HepG2 (cell line): ENCODE results near the gene PIGO. TPM values are rescaled to one million over a fixed set of nuclear protein-coding genes. Genes with fewer than 3 reads are reported as not detected.

Experiments used
- BCL6 ChIP-seq: IDR thresholded peaks from 2 replicates; pipeline ENCODE4 v1.6.1; 2016; ENCODE audit warnings: missing genetic modification reagents, missing compliant biosample characterization
- FOXA1 ChIP-seq, 2 experiments: fragments of 450-650 bp in 1 of 2; sonication (generic) in 1 of 2; formaldehyde crosslinking in 1 of 2; IDR thresholded peaks; 2 replicates each; pipeline versions ENCODE4 v1.4.0 to v1.6.1; 2016 to 2020; ENCODE audit warnings: missing genetic modification reagents in 1 of 2
- U2AF2 ChIP-seq: fragments of 200-400 bp; formaldehyde crosslinking; IDR thresholded peaks from 2 replicates; pipeline ENCODE4 v1.6.1; 2017; ENCODE audit warnings: low read depth, mild to moderate bottlenecking, low read length
- ZBTB3 ChIP-seq: sonication (generic); formaldehyde crosslinking; IDR thresholded peaks from 2 replicates; pipeline ENCODE4 v1.4.0; 2020; ENCODE audit warnings: low read depth, mild to moderate bottlenecking, moderate library complexity, missing genetic modification reagents, borderline replicate concordance
- ZNF564 ChIP-seq: sonication (generic); formaldehyde crosslinking; IDR thresholded peaks from 2 replicates; pipeline ENCODE4 v1.8.1; 2023; ENCODE audit warnings: mild to moderate bottlenecking, missing genetic modification reagents
- ZNF607 ChIP-seq: sonication (generic); formaldehyde crosslinking; IDR thresholded peaks from 2 replicates; pipeline ENCODE4 v1.5.1; 2020; ENCODE audit warnings: missing genetic modification reagents, mild to moderate bottlenecking, borderline replicate concordance
- ZNF678 ChIP-seq: sonication (generic); formaldehyde crosslinking; IDR thresholded peaks from 2 replicates; pipeline ENCODE4 v1.4.0; 2020; ENCODE audit warnings: mild to moderate bottlenecking, missing genetic modification reagents
- ZNF75D ChIP-seq: sonication (generic); formaldehyde crosslinking; IDR thresholded peaks from 2 replicates; pipeline ENCODE4 v1.8.1; 2023; ENCODE audit warnings: missing genetic modification reagents, mild to moderate bottlenecking, borderline replicate concordance
- polyA plus RNA-seq, 8 experiments: library from polyadenylated mRNA; depleted of rRNA in 3 of 8; stranded (reverse) in 7 of 8; unstranded in 1 of 8; fragments of >200 nt; fragmentation: Illumina TruSeq in 4 of 8; extraction: Trizol in 4 of 8; gene quantifications; 2 replicates each; pipeline versions ENCODE4 v1.2.1 to v1.2.3, GENCODE V29; 2011 to 2016; ENCODE audit warnings: low read depth in 4 of 8, missing spikeins in 1 of 8, mixed read lengths in 1 of 8; ENCODE audit not compliant: insufficient read depth in 1 of 8
- total RNA-seq, 5 experiments: library from RNA; depleted of rRNA; stranded (reverse); fragments of >200 nt; fragmentation: Illumina TruSeq; extraction: Trizol; gene quantifications; 2 replicates each; pipeline ENCODE4 v1.2.3, GENCODE V29; 2016; ENCODE audit warnings: low read depth in 1 of 5
- TF ChIP-seq, protein P1 (sequence below): sonication (generic); formaldehyde crosslinking; IDR thresholded peaks from 2 replicates; pipeline ENCODE4 v1.4.0; 2020; ENCODE audit warnings: missing genetic modification reagents
- TF ChIP-seq, protein P2 (sequence below), 2 experiments: sonication (generic) in 1 of 2; formaldehyde crosslinking in 1 of 2; IDR thresholded peaks; 2 replicates each; pipeline versions ENCODE4 v1.4.0 to v1.6.1; 2016 to 2020; ENCODE audit warnings: borderline replicate concordance in 1 of 2, low read depth in 1 of 2, mild to moderate bottlenecking in 1 of 2, missing genetic modification reagents in 1 of 2
- TF ChIP-seq, protein P3 (sequence below): sonication (generic); formaldehyde crosslinking; IDR thresholded peaks from 2 replicates; pipeline ENCODE4 v1.5.0; 2020; ENCODE audit warnings: missing genetic modification reagents
- TF ChIP-seq, protein P4 (sequence below): sonication (generic); formaldehyde crosslinking; IDR thresholded peaks from 2 replicates; pipeline ENCODE4 v1.4.0; 2020; ENCODE audit warnings: missing genetic modification reagents, borderline replicate concordance

Gene PIGO
- total and polyA plus RNA-seq, 2 of the 13 experiments (the other 11 are each of a cell fraction or from before 2014, with no cell fraction given) = 20.5 to 26.2 TPM

DNA sequence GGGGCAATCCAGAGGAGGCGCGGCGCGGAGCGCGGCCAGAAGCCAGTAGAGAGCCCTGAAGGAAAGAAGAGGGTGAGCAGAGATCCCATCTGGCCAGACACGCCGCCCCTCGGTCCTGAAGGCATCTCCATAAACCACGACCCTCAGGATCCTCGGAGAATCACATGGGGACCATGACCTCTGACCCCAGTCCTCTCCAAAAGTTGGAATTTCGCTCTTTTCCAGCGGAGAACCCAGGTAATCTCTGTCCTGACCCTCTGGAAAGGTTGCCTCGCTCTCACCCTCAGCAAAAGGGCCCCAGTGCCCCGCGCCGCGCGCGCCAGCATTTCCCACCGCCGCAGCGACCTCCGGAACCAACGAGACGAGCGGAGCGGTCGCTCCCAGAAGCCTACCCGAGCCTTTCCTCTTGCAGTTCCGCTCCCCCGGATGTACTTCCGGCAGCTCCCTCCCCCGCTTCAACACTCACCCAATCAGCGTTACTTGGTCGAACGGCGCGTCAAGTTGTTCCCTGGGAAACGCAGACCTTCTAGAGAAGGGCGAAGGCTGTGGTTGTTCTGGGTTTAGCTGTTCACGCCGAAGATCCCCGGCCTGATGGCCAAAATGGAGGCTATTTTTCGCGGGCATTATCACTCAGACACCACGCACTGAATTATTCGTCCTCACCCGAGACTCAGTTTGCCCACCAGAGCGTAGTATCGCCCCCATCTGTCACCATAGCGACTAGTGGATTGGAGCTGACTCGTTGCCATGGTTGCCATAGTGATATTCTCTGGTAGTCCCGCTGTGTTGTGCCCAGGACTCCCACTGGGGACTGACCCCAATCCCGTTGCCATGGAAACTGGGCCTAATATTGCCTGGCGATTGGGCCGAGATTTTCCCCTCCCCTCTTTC, 6.6 kb upstream of the PIGO start, which contains the start of gene STOML2 (continued):
- TF ChIP-seq, protein P1, sequence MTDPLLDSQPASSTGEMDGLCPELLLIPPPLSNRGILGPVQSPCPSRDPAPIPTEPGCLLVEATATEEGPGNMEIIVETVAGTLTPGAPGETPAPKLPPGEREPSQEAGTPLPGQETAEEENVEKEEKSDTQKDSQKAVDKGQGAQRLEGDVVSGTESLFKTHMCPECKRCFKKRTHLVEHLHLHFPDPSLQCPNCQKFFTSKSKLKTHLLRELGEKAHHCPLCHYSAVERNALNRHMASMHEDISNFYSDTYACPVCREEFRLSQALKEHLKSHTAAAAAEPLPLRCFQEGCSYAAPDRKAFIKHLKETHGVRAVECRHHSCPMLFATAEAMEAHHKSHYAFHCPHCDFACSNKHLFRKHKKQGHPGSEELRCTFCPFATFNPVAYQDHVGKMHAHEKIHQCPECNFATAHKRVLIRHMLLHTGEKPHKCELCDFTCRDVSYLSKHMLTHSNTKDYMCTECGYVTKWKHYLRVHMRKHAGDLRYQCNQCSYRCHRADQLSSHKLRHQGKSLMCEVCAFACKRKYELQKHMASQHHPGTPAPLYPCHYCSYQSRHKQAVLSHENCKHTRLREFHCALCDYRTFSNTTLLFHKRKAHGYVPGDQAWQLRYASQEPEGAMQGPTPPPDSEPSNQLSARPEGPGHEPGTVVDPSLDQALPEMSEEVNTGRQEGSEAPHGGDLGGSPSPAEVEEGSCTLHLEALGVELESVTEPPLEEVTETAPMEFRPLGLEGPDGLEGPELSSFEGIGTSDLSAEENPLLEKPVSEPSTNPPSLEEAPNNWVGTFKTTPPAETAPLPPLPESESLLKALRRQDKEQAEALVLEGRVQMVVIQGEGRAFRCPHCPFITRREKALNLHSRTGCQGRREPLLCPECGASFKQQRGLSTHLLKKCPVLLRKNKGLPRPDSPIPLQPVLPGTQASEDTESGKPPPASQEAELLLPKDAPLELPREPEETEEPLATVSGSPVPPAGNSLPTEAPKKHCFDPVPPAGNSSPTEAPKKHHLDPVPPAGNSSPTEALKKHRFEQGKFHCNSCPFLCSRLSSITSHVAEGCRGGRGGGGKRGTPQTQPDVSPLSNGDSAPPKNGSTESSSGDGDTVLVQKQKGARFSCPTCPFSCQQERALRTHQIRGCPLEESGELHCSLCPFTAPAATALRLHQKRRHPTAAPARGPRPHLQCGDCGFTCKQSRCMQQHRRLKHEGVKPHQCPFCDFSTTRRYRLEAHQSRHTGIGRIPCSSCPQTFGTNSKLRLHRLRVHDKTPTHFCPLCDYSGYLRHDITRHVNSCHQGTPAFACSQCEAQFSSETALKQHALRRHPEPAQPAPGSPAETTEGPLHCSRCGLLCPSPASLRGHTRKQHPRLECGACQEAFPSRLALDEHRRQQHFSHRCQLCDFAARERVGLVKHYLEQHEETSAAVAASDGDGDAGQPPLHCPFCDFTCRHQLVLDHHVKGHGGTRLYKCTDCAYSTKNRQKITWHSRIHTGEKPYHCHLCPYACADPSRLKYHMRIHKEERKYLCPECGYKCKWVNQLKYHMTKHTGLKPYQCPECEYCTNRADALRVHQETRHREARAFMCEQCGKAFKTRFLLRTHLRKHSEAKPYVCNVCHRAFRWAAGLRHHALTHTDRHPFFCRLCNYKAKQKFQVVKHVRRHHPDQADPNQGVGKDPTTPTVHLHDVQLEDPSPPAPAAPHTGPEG = 0 out of 2 replicates have a peak, but pooled peaks have one; percentile 69
- TF ChIP-seq, protein P2, sequence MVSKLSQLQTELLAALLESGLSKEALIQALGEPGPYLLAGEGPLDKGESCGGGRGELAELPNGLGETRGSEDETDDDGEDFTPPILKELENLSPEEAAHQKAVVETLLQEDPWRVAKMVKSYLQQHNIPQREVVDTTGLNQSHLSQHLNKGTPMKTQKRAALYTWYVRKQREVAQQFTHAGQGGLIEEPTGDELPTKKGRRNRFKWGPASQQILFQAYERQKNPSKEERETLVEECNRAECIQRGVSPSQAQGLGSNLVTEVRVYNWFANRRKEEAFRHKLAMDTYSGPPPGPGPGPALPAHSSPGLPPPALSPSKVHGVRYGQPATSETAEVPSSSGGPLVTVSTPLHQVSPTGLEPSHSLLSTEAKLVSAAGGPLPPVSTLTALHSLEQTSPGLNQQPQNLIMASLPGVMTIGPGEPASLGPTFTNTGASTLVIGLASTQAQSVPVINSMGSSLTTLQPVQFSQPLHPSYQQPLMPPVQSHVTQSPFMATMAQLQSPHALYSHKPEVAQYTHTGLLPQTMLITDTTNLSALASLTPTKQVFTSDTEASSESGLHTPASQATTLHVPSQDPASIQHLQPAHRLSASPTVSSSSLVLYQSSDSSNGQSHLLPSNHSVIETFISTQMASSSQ (IDR thresholded peaks at IDR 0.05; ENCODE audit: low read depth) = no peak
- TF ChIP-seq, protein P2 (CRISPR knock-in tag; IDR thresholded peaks at IDR 0.05; ENCODE audit: borderline replicate concordance) = peak; percentile 53; the same call in 1 of the 2 replicates
- TF ChIP-seq, protein P3, sequence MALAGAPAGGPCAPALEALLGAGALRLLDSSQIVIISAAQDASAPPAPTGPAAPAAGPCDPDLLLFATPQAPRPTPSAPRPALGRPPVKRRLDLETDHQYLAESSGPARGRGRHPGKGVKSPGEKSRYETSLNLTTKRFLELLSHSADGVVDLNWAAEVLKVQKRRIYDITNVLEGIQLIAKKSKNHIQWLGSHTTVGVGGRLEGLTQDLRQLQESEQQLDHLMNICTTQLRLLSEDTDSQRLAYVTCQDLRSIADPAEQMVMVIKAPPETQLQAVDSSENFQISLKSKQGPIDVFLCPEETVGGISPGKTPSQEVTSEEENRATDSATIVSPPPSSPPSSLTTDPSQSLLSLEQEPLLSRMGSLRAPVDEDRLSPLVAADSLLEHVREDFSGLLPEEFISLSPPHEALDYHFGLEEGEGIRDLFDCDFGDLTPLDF (CRISPR knock-in tag) = peak; percentile 69; the same call in 1 of the 2 replicates
- TF ChIP-seq ZNF607 (no peak; the same call in 1 of the 2 replicates), FOXA1 (IDR thresholded peaks at IDR 0.05) (no peak), FOXA1 (CRISPR knock-in tag; IDR thresholded peaks at IDR 0.05) (0 out of 2 replicates have a peak, but pooled peaks have one; percentile 18), ZNF75D (CRISPR knock-in tag) (no peak), BCL6 (CRISPR knock-in tag) (peak; percentile 37), ZBTB3 (no peak), ZNF678 (CRISPR knock-in tag) (no peak), ZNF564 (CRISPR knock-in tag) (peak; percentile 37; the same call in 1 of the 2 replicates), U2AF2 (0 out of 2 replicates have a peak, but pooled peaks have one; percentile 90)
- TF ChIP-seq, protein P4, sequence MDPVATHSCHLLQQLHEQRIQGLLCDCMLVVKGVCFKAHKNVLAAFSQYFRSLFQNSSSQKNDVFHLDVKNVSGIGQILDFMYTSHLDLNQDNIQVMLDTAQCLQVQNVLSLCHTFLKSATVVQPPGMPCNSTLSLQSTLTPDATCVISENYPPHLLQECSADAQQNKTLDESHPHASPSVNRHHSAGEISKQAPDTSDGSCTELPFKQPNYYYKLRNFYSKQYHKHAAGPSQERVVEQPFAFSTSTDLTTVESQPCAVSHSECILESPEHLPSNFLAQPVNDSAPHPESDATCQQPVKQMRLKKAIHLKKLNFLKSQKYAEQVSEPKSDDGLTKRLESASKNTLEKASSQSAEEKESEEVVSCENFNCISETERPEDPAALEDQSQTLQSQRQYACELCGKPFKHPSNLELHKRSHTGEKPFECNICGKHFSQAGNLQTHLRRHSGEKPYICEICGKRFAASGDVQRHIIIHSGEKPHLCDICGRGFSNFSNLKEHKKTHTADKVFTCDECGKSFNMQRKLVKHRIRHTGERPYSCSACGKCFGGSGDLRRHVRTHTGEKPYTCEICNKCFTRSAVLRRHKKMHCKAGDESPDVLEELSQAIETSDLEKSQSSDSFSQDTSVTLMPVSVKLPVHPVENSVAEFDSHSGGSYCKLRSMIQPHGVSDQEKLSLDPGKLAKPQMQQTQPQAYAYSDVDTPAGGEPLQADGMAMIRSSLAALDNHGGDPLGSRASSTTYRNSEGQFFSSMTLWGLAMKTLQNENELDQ (CRISPR knock-in tag) = 0 out of 2 replicates have a peak, but pooled peaks have one; percentile 30
